Activated T-cell treated with anti-CD3 and anti-CD28 coated beads for 1 hour (primary cell): ENCODE data around the gene SLC24A3.

Experiments
- DNase-seq: peaks from one replicate; pipeline ENCODE4 v3.0.0-alpha.2; 2020; ENCODE audit warnings: low read depth

The SLC24A3 gene

GRCh38 chr20:19271879-19272651 lies 59.6 kb downstream of the SLC24A3 start:
- DNase-seq = no peak

- DNase-seq = no peak
Measured at GRCh38 chr20:19272976-19273654, 60.7 kb downstream of the SLC24A3 start.

- no peak for DNase-seq
Measured at GRCh38 chr20:19274001-19274400, 61.6 kb downstream of the SLC24A3 start.

DNA sequence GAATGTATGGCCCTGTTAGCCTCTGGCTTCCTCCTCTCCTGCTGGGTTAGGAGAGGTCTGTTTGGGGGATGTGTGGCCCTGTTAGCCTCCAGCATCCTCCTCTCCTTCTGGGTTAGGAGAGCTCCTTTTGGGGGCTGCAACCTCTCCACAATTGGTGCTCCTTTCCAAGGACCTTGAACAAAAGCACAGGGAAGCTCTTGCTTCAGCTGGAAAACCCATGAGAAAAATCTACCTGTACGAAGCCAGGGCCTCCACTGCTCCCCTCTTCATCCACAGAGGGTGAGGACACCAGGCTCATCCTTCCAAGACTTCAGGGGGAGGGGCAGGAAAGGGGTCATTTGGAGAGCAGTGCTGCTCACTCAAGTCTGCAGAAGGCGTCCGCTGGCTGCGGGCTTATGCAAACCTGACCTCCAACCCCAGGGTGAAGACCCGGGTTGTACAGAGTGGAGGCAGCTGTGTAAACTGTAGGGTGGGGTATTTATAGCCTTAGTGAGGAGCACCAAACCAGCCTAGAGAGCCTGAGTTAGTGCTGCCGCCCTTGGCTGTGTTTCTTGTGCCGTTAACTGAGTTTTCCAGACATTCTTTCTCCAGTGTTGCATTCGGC lies 62.1 kb downstream of the SLC24A3 start:
- DNase-seq = no peak

DNA sequence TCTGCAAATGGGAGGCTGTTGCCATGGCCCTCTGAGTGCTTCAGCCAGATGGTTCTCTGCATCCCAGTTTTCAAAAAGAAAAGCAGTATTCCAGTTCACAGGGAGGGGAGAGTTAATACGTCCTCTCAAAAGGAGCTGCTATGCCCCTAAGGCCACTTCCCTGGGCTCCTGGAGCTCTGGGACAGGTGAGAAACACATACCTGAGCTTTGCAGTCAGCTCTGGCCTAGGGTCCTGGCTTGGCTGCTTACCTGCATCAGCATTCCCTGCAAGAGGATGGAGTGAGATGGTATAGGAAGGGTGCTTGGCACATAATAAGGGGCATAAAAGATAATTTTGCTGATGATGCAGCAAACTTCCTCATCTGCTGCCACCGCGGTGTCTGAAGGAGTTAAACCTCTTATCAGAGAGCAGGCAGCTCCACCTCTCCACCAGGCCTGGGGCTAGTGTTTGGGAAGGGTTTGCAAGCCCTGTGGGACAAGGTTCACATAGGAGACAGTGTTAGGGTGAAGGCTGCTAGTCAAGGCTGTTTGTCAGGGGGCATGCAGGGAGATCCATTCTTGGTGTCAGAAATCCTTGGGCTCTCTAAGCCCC lies 62.7 kb downstream of the SLC24A3 start:
- DNase-seq = no peak

GRCh38 chr20:19275630-19276071 lies 63.2 kb downstream of the SLC24A3 start:
- DNase-seq = no peak

- no peak for DNase-seq
Measured at GRCh38 chr20:19277381-19277780, 64.9 kb downstream of the SLC24A3 start.

GRCh38 chr20:19283490-19284025 lies 71.1 kb downstream of the SLC24A3 start:
- DNase-seq = no peak

- DNase-seq = no peak
Measured at GRCh38 chr20:19284400-19285178, 72.1 kb downstream of the SLC24A3 start.

DNA sequence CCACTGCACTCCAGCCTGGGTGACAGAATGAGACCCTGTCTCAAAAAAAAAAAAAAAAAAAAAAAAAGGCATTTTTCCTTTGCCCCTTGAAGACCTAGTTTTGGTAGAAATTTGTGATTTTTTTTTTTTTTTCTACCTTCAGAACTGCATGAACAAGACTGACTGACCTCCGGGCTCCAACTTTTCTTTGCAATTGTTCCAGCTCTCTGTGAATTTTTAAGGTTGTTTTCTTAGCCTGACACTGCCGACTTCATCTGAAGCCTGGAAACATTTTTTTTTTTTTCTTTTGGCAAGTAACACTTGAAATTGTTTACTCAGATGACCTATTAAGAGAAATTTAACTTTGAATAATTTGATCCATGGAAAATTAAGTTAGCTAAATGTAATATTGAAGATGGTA lies 73.0 kb downstream of the SLC24A3 start:
- no peak for DNase-seq

DNA sequence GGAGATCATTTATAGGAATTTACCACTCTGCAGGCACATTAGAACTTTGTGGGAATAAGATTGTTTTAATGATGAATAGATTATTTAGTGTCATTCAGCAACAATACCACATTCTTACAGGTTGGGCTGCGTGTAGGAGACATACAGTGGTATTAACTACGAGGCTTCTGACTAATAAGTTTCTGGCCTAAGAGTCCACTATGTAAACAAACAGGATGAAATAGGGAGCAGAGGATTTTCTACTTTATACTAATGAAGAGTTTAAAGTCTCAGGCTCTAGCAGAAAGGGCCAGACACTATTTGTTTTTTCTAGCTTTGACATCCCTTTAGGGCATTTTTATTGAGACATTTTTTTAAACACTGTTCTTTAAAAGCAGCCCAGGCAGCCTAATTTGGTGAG lies 75.6 kb downstream of the SLC24A3 start:
- no peak for DNase-seq

- no peak for DNase-seq
Measured at GRCh38 chr20:19288636-19289035, 76.2 kb downstream of the SLC24A3 start.

DNA sequence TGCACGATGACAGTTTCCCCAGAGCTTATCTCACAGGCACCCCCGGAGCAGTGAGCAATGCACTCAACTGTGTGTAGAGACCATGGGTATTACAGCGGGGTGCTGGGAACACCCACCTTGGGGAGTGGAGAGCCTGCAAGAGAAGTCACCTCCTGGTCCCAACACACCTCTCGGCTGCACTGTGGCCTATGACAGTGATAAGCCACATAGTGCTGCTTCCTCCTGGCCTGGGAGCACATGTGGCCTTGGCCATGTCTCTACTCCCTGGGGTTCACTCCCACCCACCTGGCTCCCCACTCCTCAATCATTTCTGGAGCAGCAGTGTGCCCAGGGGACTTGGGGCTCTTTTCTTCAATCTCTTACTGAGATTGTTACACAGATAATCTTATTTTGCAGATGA lies 77.0 kb downstream of the SLC24A3 start:
- no peak for DNase-seq

GRCh38 chr20:19291024-19291817 lies 78.8 kb downstream of the SLC24A3 start:
- no peak for DNase-seq

GRCh38 chr20:19291818-19292132 lies 79.3 kb downstream of the SLC24A3 start:
- no peak for DNase-seq

DNA sequence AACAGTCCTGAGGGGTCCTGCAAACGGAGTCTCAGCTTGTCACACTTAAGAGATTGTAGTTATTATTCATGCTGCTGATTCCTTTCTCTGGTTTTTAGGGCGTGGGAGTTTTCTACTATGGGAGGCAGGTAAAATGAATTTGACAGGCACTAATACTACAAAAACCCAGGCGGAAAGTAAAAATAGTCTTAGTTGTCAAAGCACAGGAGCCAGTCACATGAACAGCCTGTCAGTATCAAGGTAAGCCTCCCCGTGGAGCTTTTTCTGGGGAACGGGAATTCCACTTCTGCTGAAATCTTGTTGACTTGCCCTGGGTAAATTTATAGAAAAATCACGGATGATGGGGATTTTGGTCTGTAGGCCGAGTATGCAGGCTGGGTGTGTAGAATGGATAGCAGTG lies 79.8 kb downstream of the SLC24A3 start:
- no peak for DNase-seq

- no peak for DNase-seq
Measured at GRCh38 chr20:19295076-19295475, 82.6 kb downstream of the SLC24A3 start.

GRCh38 chr20:19298652-19299051 lies 86.2 kb downstream of the SLC24A3 start:
- DNase-seq = no peak

DNA sequence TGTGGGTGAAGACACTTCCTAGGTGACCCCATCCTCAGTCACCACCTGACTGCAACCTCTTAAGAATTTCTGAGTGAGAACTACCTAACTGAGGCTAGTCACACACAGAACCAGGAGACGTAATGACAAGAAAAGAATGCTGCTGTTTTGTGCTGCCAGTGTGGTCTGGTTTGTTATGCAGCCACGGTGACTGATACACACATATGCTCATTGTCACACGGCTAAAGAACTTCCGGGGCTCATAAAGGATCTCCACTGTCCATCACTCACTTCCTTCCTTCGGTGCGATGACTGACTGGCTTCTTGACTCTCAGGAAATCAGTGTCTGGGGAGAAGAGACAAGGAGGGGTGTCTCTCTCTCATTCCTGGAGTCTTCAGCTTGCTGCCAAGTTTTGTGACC lies 88.0 kb downstream of the SLC24A3 start:
- DNase-seq = no peak

- no peak for DNase-seq
Measured at GRCh38 chr20:19301142-19301541, 88.7 kb downstream of the SLC24A3 start.

- no peak for DNase-seq
Measured at GRCh38 chr20:19301843-19302242, 89.4 kb downstream of the SLC24A3 start.
